ENCODE data around the gene C9orf152.
A peak's percentile ranks its signal among the peaks of the same experiment; 100 is the strongest.
"Not testable (repeated sequence)": the region's sequence is repeated elsewhere in the genome, so short reads cannot be mapped to it uniquely, and the experiment has no call there.

The C9orf152 gene

GRCh38 chr9:110214586-110215355, 6.8 kb upstream of the C9orf152 start:
- DNase-seq: no peak

GRCh38 chr9:110214090-110214489, 6.1 kb upstream of the C9orf152 start:
- no peak for DNase-seq

- DNase-seq: no peak
Observed at GRCh38 chr9:110213413-110214044, 5.6 kb upstream of the C9orf152 start.

GRCh38 chr9:110207071-110207641, 803 bp downstream of the C9orf152 start:
- DNase-seq: no peak

GRCh38 chr9:110206389-110206788, 1.6 kb downstream of the C9orf152 start:
- DNase-seq: no peak

GRCh38 chr9:110205612-110206011, 2.3 kb downstream of the C9orf152 start:
- DNase-seq: not testable (repeated sequence)

GRCh38 chr9:110202232-110202631, 5.7 kb downstream of the C9orf152 start:
- no peak for DNase-seq

GRCh38 chr9:110199643-110200042, 8.3 kb downstream of the C9orf152 start:
- no peak for DNase-seq

GRCh38 chr9:110198357-110198756, 9.6 kb downstream of the C9orf152 start:
- no peak for DNase-seq

GRCh38 chr9:110197330-110198187, 10.4 kb downstream of the C9orf152 start:
- no peak for DNase-seq

GRCh38 chr9:110196084-110196499, 11.9 kb downstream of the C9orf152 start:
- not testable (repeated sequence) for DNase-seq

GRCh38 chr9:110192531-110193261, 15.3 kb downstream of the C9orf152 start:
- DNase-seq: peak; percentile 59 to 63

- DNase-seq: no peak
Observed at GRCh38 chr9:110191615-110192014, 16.3 kb downstream of the C9orf152 start.

- DNase-seq: no peak
Observed at GRCh38 chr9:110189559-110190320, 18.2 kb downstream of the C9orf152 start.

GRCh38 chr9:110188991-110189390, 19.0 kb downstream of the C9orf152 start:
- peak; percentile 73 to 77 for DNase-seq

GRCh38 chr9:110188101-110188500, 19.9 kb downstream of the C9orf152 start:
- DNase-seq: no peak

- no peak for DNase-seq
Observed at GRCh38 chr9:110187126-110187525, 20.8 kb downstream of the C9orf152 start.

- DNase-seq: no peak
Observed at GRCh38 chr9:110186254-110186653, 21.7 kb downstream of the C9orf152 start.

GRCh38 chr9:110185806-110186205, 22.2 kb downstream of the C9orf152 start:
- no peak for DNase-seq

GRCh38 chr9:110183208-110184145, 24.5 kb downstream of the C9orf152 start:
- peak; percentile 71 to 78 for DNase-seq

Data from inflammatory macrophage (primary cell).